H1 (cell line): ENCODE measurements around the gene CNOT6. TPM values are rescaled to one million over a fixed set of nuclear protein-coding genes. Genes with fewer than 3 reads are reported as not detected.

Experiments
- CHD7 ChIP-seq: fragments of 300-600 bp; sonication (generic); IDR thresholded peaks from 2 replicates; pipeline ENCODE4 v1.7.1; 2012; ENCODE audit warnings: low read length, moderate library complexity, mild to moderate bottlenecking, inconsistent platforms; ENCODE audit not compliant: insufficient replicate concordance
- HDAC2 ChIP-seq, 2 experiments: fragments of 300-600 bp in 1 of 2; sonication (generic) in 1 of 2; IDR thresholded peaks; 2 replicates each; pipeline ENCODE4 v1.6.1; 2011 to 2012; ENCODE audit warnings: low read depth in 2 of 2, low read length in 2 of 2, mild to moderate bottlenecking in 2 of 2, moderate library complexity in 2 of 2, borderline replicate concordance in 1 of 2, inconsistent platforms in 1 of 2
- HDAC6 ChIP-seq: IDR thresholded peaks from one replicate; pipeline ENCODE4 v1.7.1; 2012; ENCODE audit warnings: low read depth, mild to moderate bottlenecking, inconsistent platforms, low read length, moderate library complexity
- KDM1A ChIP-seq: fragments of 200-600, 300-600 bp; sonication (generic); IDR thresholded peaks from 2 replicates; pipeline ENCODE4 v1.7.1; 2016; ENCODE audit warnings: mild to moderate bottlenecking, low read length, borderline replicate concordance
- MAFK ChIP-seq: IDR thresholded peaks from 2 replicates; pipeline ENCODE4 v1.6.1; 2012; ENCODE audit warnings: low read depth, mild to moderate bottlenecking, improper control_type of control experiment, low read length
- MAX ChIP-seq: IDR thresholded peaks from 2 replicates; pipeline ENCODE4 v1.6.1; 2012; ENCODE audit warnings: inconsistent platforms
- polyA plus RNA-seq, 7 experiments: library from polyadenylated mRNA; depleted of rRNA in 3 of 7; stranded (reverse) in 5 of 7; unstranded in 2 of 7; fragments of >200 nt in 5 of 7; fragments of 200-250 nt in 2 of 7; gene quantifications; 1 replicate in 5 of 7; 2 replicates in 1 of 7; 4 replicates in 1 of 7; pipeline versions ENCODE4 v1.2.1 to v1.2.3, GENCODE V29; 2011 to 2013; ENCODE audit warnings: missing spikeins in 2 of 7, mixed read lengths in 2 of 7
- total RNA-seq: library from RNA; stranded (reverse); fragmentation: NEBNext Ultra II Directional; extraction: Animal tissue kit (Norgen Biotek cat#: 25700); gene quantifications from 2 replicates; pipeline ENCODE4 v1.2.1, GENCODE V29; 2021

CNOT6 gene
- total and polyA plus RNA-seq, 2 of the 8 experiments (the other 6 are each of a cell fraction or from before 2014, with no cell fraction given) = 10.7 to 45.4 TPM

- TF ChIP-seq CHD7 (no peak), MAX (no peak), HDAC2 (IDR thresholded peaks at IDR 0.05; ENCODE audit: borderline replicate concordance in 1 of 2, low read depth in 2 of 2, low read length in 2 of 2) (no peak), KDM1A (no peak), MAFK (no peak), HDAC6 (no peak)
Measured at GRCh38 chr5:180515294-180515693, 21.1 kb downstream of the CNOT6 start (continued).
